ENCODE data around the gene ADAMTS5.

ADAMTS5 gene

GRCh38 chr21:26952374-26953066 is 14.4 kb downstream of the ADAMTS5 start:
- Histone ChIP-seq H3K9me3 (ENCODE audit: control insufficient read depth, low read length) (no peaks in the 10 kb centered on the region), H3K36me3 (ENCODE audit: control insufficient read depth, insufficient read depth, low read length) (no peaks in the 10 kb centered on the region), H3K4me3 (ENCODE audit: insufficient read depth, low read depth, low read length, poor library complexity, severe bottlenecking) (no peak overlapping the region), H3K4me1 (ENCODE audit: control insufficient read depth, insufficient read depth, low read length, poor library complexity, severe bottlenecking) (no peaks in the 10 kb centered on the region), H3K27ac (ENCODE audit: insufficient read depth, low read length, poor library complexity, severe bottlenecking) (no peak overlapping the region), H3K27me3 (replicated peaks; ENCODE audit: control insufficient read depth, insufficient read depth, low read length, poor library complexity, severe bottlenecking) (no peaks in the 10 kb centered on the region)
- DNase-seq = no peak

GRCh38 chr21:26949830-26950229 is 17.1 kb downstream of the ADAMTS5 start:
- no peak for DNase-seq
- Histone ChIP-seq H3K9me3 (ENCODE audit: control insufficient read depth, low read length) (no peaks in the 10 kb centered on the region), H3K4me3 (ENCODE audit: insufficient read depth, low read depth, low read length, poor library complexity, severe bottlenecking) (no peak overlapping the region), H3K27ac (ENCODE audit: insufficient read depth, low read length, poor library complexity, severe bottlenecking) (no peak overlapping the region), H3K4me1 (ENCODE audit: control insufficient read depth, insufficient read depth, low read length, poor library complexity, severe bottlenecking) (no peaks in the 10 kb centered on the region), H3K36me3 (ENCODE audit: control insufficient read depth, insufficient read depth, low read length) (no peaks in the 10 kb centered on the region), H3K27me3 (replicated peaks; ENCODE audit: control insufficient read depth, insufficient read depth, low read length, poor library complexity, severe bottlenecking) (no peaks in the 10 kb centered on the region)

GRCh38 chr21:26948194-26948593 is 18.7 kb downstream of the ADAMTS5 start:
- no peaks in the 10 kb centered on the region for H3K4me1 ChIP-seq (ENCODE audit: control insufficient read depth, insufficient read depth, low read length, poor library complexity, severe bottlenecking)
- H3K27ac ChIP-seq (ENCODE audit: insufficient read depth, low read length, poor library complexity, severe bottlenecking) = no peak overlapping the region
- no peaks in the 10 kb centered on the region for H3K9me3 ChIP-seq (ENCODE audit: control insufficient read depth, low read length)
- no peak overlapping the region for H3K4me3 ChIP-seq (ENCODE audit: insufficient read depth, low read depth, low read length, poor library complexity, severe bottlenecking)
- DNase-seq = no peak
- H3K36me3 ChIP-seq (ENCODE audit: control insufficient read depth, insufficient read depth, low read length) = no peaks in the 10 kb centered on the region
- no peaks in the 10 kb centered on the region for H3K27me3 ChIP-seq (replicated peaks; ENCODE audit: control insufficient read depth, insufficient read depth, low read length, poor library complexity, severe bottlenecking)

- H3K4me1 ChIP-seq (ENCODE audit: control insufficient read depth, insufficient read depth, low read length, poor library complexity, severe bottlenecking) = no peaks in the 10 kb centered on the region
- no peak overlapping the region for H3K27ac ChIP-seq (ENCODE audit: insufficient read depth, low read length, poor library complexity, severe bottlenecking)
- H3K36me3 ChIP-seq (ENCODE audit: control insufficient read depth, insufficient read depth, low read length) = no peaks in the 10 kb centered on the region
- H3K27me3 ChIP-seq (replicated peaks; ENCODE audit: control insufficient read depth, insufficient read depth, low read length, poor library complexity, severe bottlenecking) = no peaks in the 10 kb centered on the region
- DNase-seq = no peak
- H3K9me3 ChIP-seq (ENCODE audit: control insufficient read depth, low read length) = no peaks in the 10 kb centered on the region
- no peak overlapping the region for H3K4me3 ChIP-seq (ENCODE audit: insufficient read depth, low read depth, low read length, poor library complexity, severe bottlenecking)
Observed at GRCh38 chr21:26946744-26947446, 20.0 kb downstream of the ADAMTS5 start.

- Histone ChIP-seq H3K9me3 (ENCODE audit: control insufficient read depth, low read length) (no peaks in the 10 kb centered on the region), H3K27me3 (replicated peaks; ENCODE audit: control insufficient read depth, insufficient read depth, low read length, poor library complexity, severe bottlenecking) (no peaks in the 10 kb centered on the region), H3K27ac (ENCODE audit: insufficient read depth, low read length, poor library complexity, severe bottlenecking) (no peak overlapping the region), H3K36me3 (ENCODE audit: control insufficient read depth, insufficient read depth, low read length) (no peaks in the 10 kb centered on the region), H3K4me3 (ENCODE audit: insufficient read depth, low read depth, low read length, poor library complexity, severe bottlenecking) (no peak overlapping the region), H3K4me1 (ENCODE audit: control insufficient read depth, insufficient read depth, low read length, poor library complexity, severe bottlenecking) (no peaks in the 10 kb centered on the region)
- DNase-seq = no peak
Observed at GRCh38 chr21:26945916-26946675, 20.8 kb downstream of the ADAMTS5 start.

- Histone ChIP-seq H3K27ac (ENCODE audit: insufficient read depth, low read length, poor library complexity, severe bottlenecking) (no peak overlapping the region), H3K4me3 (ENCODE audit: insufficient read depth, low read depth, low read length, poor library complexity, severe bottlenecking) (no peak overlapping the region), H3K4me1 (ENCODE audit: control insufficient read depth, insufficient read depth, low read length, poor library complexity, severe bottlenecking) (no peaks in the 10 kb centered on the region), H3K36me3 (ENCODE audit: control insufficient read depth, insufficient read depth, low read length) (no peaks in the 10 kb centered on the region), H3K9me3 (ENCODE audit: control insufficient read depth, low read length) (no peaks in the 10 kb centered on the region), H3K27me3 (replicated peaks; ENCODE audit: control insufficient read depth, insufficient read depth, low read length, poor library complexity, severe bottlenecking) (no peaks in the 10 kb centered on the region)
- no peak for DNase-seq
Observed at GRCh38 chr21:26943921-26944320, 23.0 kb downstream of the ADAMTS5 start.

- H3K4me3 ChIP-seq (ENCODE audit: insufficient read depth, low read depth, low read length, poor library complexity, severe bottlenecking) = no peak overlapping the region
- H3K4me1 ChIP-seq (ENCODE audit: control insufficient read depth, insufficient read depth, low read length, poor library complexity, severe bottlenecking) = no peaks in the 10 kb centered on the region
- no peaks in the 10 kb centered on the region for H3K9me3 ChIP-seq (ENCODE audit: control insufficient read depth, low read length)
- no peaks in the 10 kb centered on the region for H3K36me3 ChIP-seq (ENCODE audit: control insufficient read depth, insufficient read depth, low read length)
- no peaks in the 10 kb centered on the region for H3K27me3 ChIP-seq (replicated peaks; ENCODE audit: control insufficient read depth, insufficient read depth, low read length, poor library complexity, severe bottlenecking)
- no peak overlapping the region for H3K27ac ChIP-seq (ENCODE audit: insufficient read depth, low read length, poor library complexity, severe bottlenecking)
- DNase-seq = no peak
Observed at GRCh38 chr21:26941421-26941820, 25.5 kb downstream of the ADAMTS5 start.

- Histone ChIP-seq H3K9me3 (ENCODE audit: control insufficient read depth, low read length) (no peaks in the 10 kb centered on the region), H3K36me3 (ENCODE audit: control insufficient read depth, insufficient read depth, low read length) (no peaks in the 10 kb centered on the region), H3K4me1 (ENCODE audit: control insufficient read depth, insufficient read depth, low read length, poor library complexity, severe bottlenecking) (no peaks in the 10 kb centered on the region), H3K4me3 (ENCODE audit: insufficient read depth, low read depth, low read length, poor library complexity, severe bottlenecking) (no peak overlapping the region), H3K27me3 (replicated peaks; ENCODE audit: control insufficient read depth, insufficient read depth, low read length, poor library complexity, severe bottlenecking) (no peaks in the 10 kb centered on the region), H3K27ac (ENCODE audit: insufficient read depth, low read length, poor library complexity, severe bottlenecking) (no peak overlapping the region)
- no peak for DNase-seq
Observed at GRCh38 chr21:26939601-26940111, 27.2 kb downstream of the ADAMTS5 start.

- H3K27ac ChIP-seq (ENCODE audit: insufficient read depth, low read length, poor library complexity, severe bottlenecking) = no peak overlapping the region
- no peak overlapping the region for H3K4me3 ChIP-seq (ENCODE audit: insufficient read depth, low read depth, low read length, poor library complexity, severe bottlenecking)
- H3K27me3 ChIP-seq (replicated peaks; ENCODE audit: control insufficient read depth, insufficient read depth, low read length, poor library complexity, severe bottlenecking) = no peaks in the 10 kb centered on the region
- H3K4me1 ChIP-seq (ENCODE audit: control insufficient read depth, insufficient read depth, low read length, poor library complexity, severe bottlenecking) = no peaks in the 10 kb centered on the region
- no peaks in the 10 kb centered on the region for H3K36me3 ChIP-seq (ENCODE audit: control insufficient read depth, insufficient read depth, low read length)
- no peaks in the 10 kb centered on the region for H3K9me3 ChIP-seq (ENCODE audit: control insufficient read depth, low read length)
- DNase-seq = no peak
Observed at GRCh38 chr21:26936641-26937040, 30.2 kb downstream of the ADAMTS5 start.

GRCh38 chr21:26935977-26936376 is 30.9 kb downstream of the ADAMTS5 start:
- H3K27ac ChIP-seq (ENCODE audit: insufficient read depth, low read length, poor library complexity, severe bottlenecking) = no peak overlapping the region
- no peaks in the 10 kb centered on the region for H3K36me3 ChIP-seq (ENCODE audit: control insufficient read depth, insufficient read depth, low read length)
- H3K4me3 ChIP-seq (ENCODE audit: insufficient read depth, low read depth, low read length, poor library complexity, severe bottlenecking) = no peak overlapping the region
- no peaks in the 10 kb centered on the region for H3K4me1 ChIP-seq (ENCODE audit: control insufficient read depth, insufficient read depth, low read length, poor library complexity, severe bottlenecking)
- DNase-seq = no peak
- no peaks in the 10 kb centered on the region for H3K9me3 ChIP-seq (ENCODE audit: control insufficient read depth, low read length)
- H3K27me3 ChIP-seq (replicated peaks; ENCODE audit: control insufficient read depth, insufficient read depth, low read length, poor library complexity, severe bottlenecking) = no peaks in the 10 kb centered on the region

All from effector memory CD4-positive, alpha-beta T cell (primary cell).